Ishikawa (cell line): ENCODE data around the gene ATG7.

ENCODE experiments used
- CEBPB ChIP-seq: IDR thresholded peaks from 2 replicates; pipeline ENCODE4 v1.6.1; 2012
- CREB1 ChIP-seq: IDR thresholded peaks from 2 replicates; pipeline ENCODE4 v1.6.1; 2012; ENCODE audit warnings: low read depth
- EP300 ChIP-seq: IDR thresholded peaks from 2 replicates; pipeline ENCODE4 v1.6.1; 2012; ENCODE audit warnings: borderline replicate concordance
- FOXM1 ChIP-seq: IDR thresholded peaks from 2 replicates; pipeline ENCODE4 v1.6.1; 2012; ENCODE audit warnings: low read depth, borderline replicate concordance
- MAX ChIP-seq: IDR thresholded peaks from 2 replicates; pipeline ENCODE4 v1.6.1; 2012
- RAD21 ChIP-seq: IDR thresholded peaks from 2 replicates; pipeline ENCODE4 v1.6.1; 2012; ENCODE audit warnings: low read depth
- REST ChIP-seq: IDR thresholded peaks from 2 replicates; pipeline ENCODE4 v1.6.1; 2012; ENCODE audit warnings: low read depth, mild to moderate bottlenecking
- TAF1 ChIP-seq: IDR thresholded peaks from 2 replicates; pipeline ENCODE4 v1.6.1; 2012; ENCODE audit warnings: low read depth, mild to moderate bottlenecking
- TCF12 ChIP-seq: IDR thresholded peaks from 2 replicates; pipeline ENCODE4 v1.6.1; 2012; ENCODE audit warnings: low read depth
- USF1 ChIP-seq: IDR thresholded peaks from 2 replicates; pipeline ENCODE4 v1.6.1; 2012

GRCh38 chr3:11551036-11551435 lies 278.8 kb downstream of the ATG7 start:
- no peak for TF ChIP-seq EP300
- TF ChIP-seq MAX, result no peak
- TF ChIP-seq REST, result no peak
- TF ChIP-seq TCF12, result no peak
- no peak for TF ChIP-seq TAF1
- no peak for TF ChIP-seq RAD21
- TF ChIP-seq USF1, result no peak
- TF ChIP-seq CEBPB, result no peak
- no peak for TF ChIP-seq FOXM1
- no peak for TF ChIP-seq CREB1
